Left hindlimb (tissue), 1 donor: ENCODE measurements around the gene SCMH1.
A peak's percentile ranks its signal among the peaks of the same experiment; 100 is the strongest.
"Not testable (repeated sequence)": the region's sequence is repeated elsewhere in the genome, so short reads cannot be mapped to it uniquely, and the experiment has no call there.

Experiments used
- DNase-seq: peaks from one replicate; pipeline ENCODE4 v3.0.0-alpha.2; 2018

SCMH1 gene

GRCh38 chr1:41241749-41242341 lies at the start of gene SCMH1:
TSS of gene SCMH1 (minus strand) at chr1:41242306. CDS start at chr1:41186133, 56,173 bp downstream.
- peak; percentile 71 for DNase-seq

- DNase-seq = no peak
Measured at GRCh38 chr1:41291195-41291594, 49.1 kb upstream of the SCMH1 start.

- DNase-seq = no peak
Measured at GRCh38 chr1:41289196-41289595, 47.1 kb upstream of the SCMH1 start.

- no peak for DNase-seq
Measured at GRCh38 chr1:41286992-41287391, 44.9 kb upstream of the SCMH1 start.

GRCh38 chr1:41286486-41286885 lies 44.4 kb upstream of the SCMH1 start:
- DNase-seq = no peak

- DNase-seq = no peak
Measured at GRCh38 chr1:41285818-41286217, 43.7 kb upstream of the SCMH1 start.

GRCh38 chr1:41284121-41284520 lies 42.0 kb upstream of the SCMH1 start:
- no peak for DNase-seq

- no peak for DNase-seq
Measured at GRCh38 chr1:41282679-41283317, 40.7 kb upstream of the SCMH1 start.

- no peak for DNase-seq
Measured at GRCh38 chr1:41281334-41281733, 39.2 kb upstream of the SCMH1 start.

- no peak for DNase-seq
Measured at GRCh38 chr1:41280202-41281032, 38.3 kb upstream of the SCMH1 start.

- DNase-seq = no peak
Measured at GRCh38 chr1:41278076-41278475, 36.0 kb upstream of the SCMH1 start.

- no peak for DNase-seq
Measured at GRCh38 chr1:41277371-41277975, 35.4 kb upstream of the SCMH1 start.

- DNase-seq = no peak
Measured at GRCh38 chr1:41275831-41276230, 33.7 kb upstream of the SCMH1 start.

- DNase-seq = no peak
Measured at GRCh38 chr1:41274752-41275545, 32.8 kb upstream of the SCMH1 start.

- DNase-seq = no peak
Measured at GRCh38 chr1:41272601-41273000, 30.5 kb upstream of the SCMH1 start.

GRCh38 chr1:41268154-41268770 lies 26.2 kb upstream of the SCMH1 start:
- DNase-seq = peak; percentile 86

- DNase-seq = no peak
Measured at GRCh38 chr1:41261926-41262618, 20.0 kb upstream of the SCMH1 start.

- DNase-seq = no peak
Measured at GRCh38 chr1:41260768-41261167, 18.7 kb upstream of the SCMH1 start.

- no peak for DNase-seq
Measured at GRCh38 chr1:41259221-41259620, 17.1 kb upstream of the SCMH1 start.

GRCh38 chr1:41255978-41256377 lies 13.9 kb upstream of the SCMH1 start:
- no peak for DNase-seq

- DNase-seq = not testable (repeated sequence)
Measured at GRCh38 chr1:41251120-41251519, 9.0 kb upstream of the SCMH1 start.

GRCh38 chr1:41249319-41249718 lies 7.2 kb upstream of the SCMH1 start:
- DNase-seq = no peak
